ENCODE measurements around the gene CARNS1. TPM values are rescaled to one million over a fixed set of nuclear protein-coding genes. Genes with fewer than 3 reads are reported as not detected.

CARNS1 gene
- total and polyA plus RNA-seq, 10 of the 15 experiments (the other 5 are each of a cell fraction or from before 2014, with no cell fraction given): 0.02 to 0.14 (median 0.10) TPM; not detected in 3

DNA sequence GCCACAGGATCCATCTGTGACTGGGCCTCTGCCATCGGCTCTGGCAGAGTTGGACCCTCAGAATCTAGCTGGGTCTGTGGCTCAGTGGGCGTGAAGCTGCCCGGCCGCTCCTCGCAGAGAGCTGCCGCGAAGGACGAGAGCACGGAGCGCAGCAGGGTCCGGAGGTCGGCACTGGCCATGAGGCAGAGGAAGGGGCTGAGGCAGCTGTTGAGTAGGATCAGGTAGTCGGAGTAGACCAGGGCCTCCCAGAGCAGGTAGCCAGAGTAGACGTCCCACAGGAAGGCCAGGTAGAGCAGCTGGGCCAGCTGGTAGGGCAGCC is 36.1 kb downstream of the CARNS1 start:
- 86% methylated on average over 14 of the region's 14 CpGs for WGBS (ENCODE audit: insufficient coverage, insufficient replicate concordance, low lambda C conversion rate, missing lambda C conversion rate)
- FAIRE-seq: no peak
- in situ Hi-C loops (cut with MboI) (no loop called here), intact Hi-C loops (cut with micrococcal nuclease; ENCODE audit: unreplicated experiment) (no loop called here)
- SMC1A ChIA-PET (ENCODE audit: uncharacterized antibody, unreplicated experiment): interaction anchor here (1.2 to 1.3 kb wide), 2 partner anchors 10 to 54 kb away, joined by 4 to 5 read pairs; no protein-coding TSS in a partner anchor
- no TSS peak for BruUV-seq (replicated peaks)
- H2AFZ ChIP-seq (ENCODE audit: control insufficient read depth, low read depth, low read length): no peak overlapping the region
- H3K27ac ChIP-seq (ENCODE audit: control insufficient read depth, insufficient read depth): no peak overlapping the region
- RAD21 ChIA-PET (ENCODE audit: unreplicated experiment): no interaction called here
- H3K27me3 ChIP-seq (replicated peaks in 1 of 2; ENCODE audit: control insufficient read depth in 2 of 2, insufficient read depth in 2 of 2, low read length in 1 of 2): no peaks in the 10 kb centered on the region
- no peak for ATAC-seq
- POLR2A ChIA-PET: interaction anchor here (1.0 to 1.6 kb wide), 2 partner anchors 9 to 12 kb away, joined by 3 to 6 read pairs; no protein-coding TSS in a partner anchor
- no peaks in the 10 kb centered on the region for H3K79me2 ChIP-seq (ENCODE audit: control insufficient read depth, insufficient read depth, low read length)
- CTCF ChIA-PET: interaction anchor here (1.2 kb wide), 2 partner anchors 13 to 50 kb away, joined by 3 to 4 read pairs; partner anchors contain the start of gene PPP1CA
- H3K9me3 ChIP-seq (replicated peaks; ENCODE audit: control insufficient read depth, insufficient read depth, low read length): no peaks in the 10 kb centered on the region
- H3K4me2 ChIP-seq (ENCODE audit: control insufficient read depth, insufficient read depth): no peak overlapping the region
- H3K4me3 ChIP-seq: no peak overlapping the region
- peaks cover 10% of the 10 kb centered on the region for H3K4me1 ChIP-seq (ENCODE audit: control insufficient read depth, insufficient read depth, low read length)
- no peak overlapping the region for H3K9ac ChIP-seq (ENCODE audit: control insufficient read depth, insufficient read depth, low read length)
- no peaks in the 10 kb centered on the region for H3K36me3 ChIP-seq (ENCODE audit: control insufficient read depth in 2 of 2, insufficient read depth in 2 of 2, low read length in 1 of 2)
- no peak for TF ChIP-seq GABPA (IDR thresholded peaks at IDR 0.05; ENCODE audit: low read depth)
- TF ChIP-seq JUND (IDR thresholded peaks at IDR 0.05; ENCODE audit: low read depth, low read length): no peak
- no peak for TF ChIP-seq HDAC6 (IDR thresholded peaks at IDR 0.05; ENCODE audit: unreplicated experiment)
- TF ChIP-seq NBN (IDR thresholded peaks at IDR 0.05): no peak
- no peak for TF ChIP-seq RBBP5 (conservative IDR thresholded peaks at IDR 0.05)
- TF ChIP-seq POLR2A (IDR thresholded peaks at IDR 0.05; ENCODE audit: low read depth, low read length): peak; percentile 51; the same call in 1 of the 2 replicates
- TF ChIP-seq, protein P1, sequence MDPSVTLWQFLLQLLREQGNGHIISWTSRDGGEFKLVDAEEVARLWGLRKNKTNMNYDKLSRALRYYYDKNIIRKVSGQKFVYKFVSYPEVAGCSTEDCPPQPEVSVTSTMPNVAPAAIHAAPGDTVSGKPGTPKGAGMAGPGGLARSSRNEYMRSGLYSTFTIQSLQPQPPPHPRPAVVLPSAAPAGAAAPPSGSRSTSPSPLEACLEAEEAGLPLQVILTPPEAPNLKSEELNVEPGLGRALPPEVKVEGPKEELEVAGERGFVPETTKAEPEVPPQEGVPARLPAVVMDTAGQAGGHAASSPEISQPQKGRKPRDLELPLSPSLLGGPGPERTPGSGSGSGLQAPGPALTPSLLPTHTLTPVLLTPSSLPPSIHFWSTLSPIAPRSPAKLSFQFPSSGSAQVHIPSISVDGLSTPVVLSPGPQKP (IDR thresholded peaks at IDR 0.05; ENCODE audit: low read depth, low read length): no peak
- no peaks in the 10 kb centered on the region for H4K20me1 ChIP-seq (ENCODE audit: control insufficient read depth, insufficient read depth)
- DNase-seq (ENCODE audit: low read depth, low spot score): no peak
